Gastroesophageal sphincter (tissue), 4 donors: ENCODE measurements around the gene OXNAD1. TPM values are rescaled to one million over a fixed set of nuclear protein-coding genes. Genes with fewer than 3 reads are reported as not detected.
"Not testable (repeated sequence)": the region's sequence is repeated elsewhere in the genome, so short reads cannot be mapped to it uniquely, and the experiment has no call there.

Experiments
- ATAC-seq: fragments of 150-250 bp; one replicate; pipeline ENCODE4 v1.9.1; 2016; ENCODE audit warnings: mild to moderate bottlenecking, moderate library complexity
- H3K27ac ChIP-seq, 4 donors: fragments of 200-600 bp; sonication (generic) in 3 of 4; 1 replicate in 3 of 4; 2 replicates in 1 of 4; pipeline ENCODE4 v1.5.1; 2016 to 2019
- H3K27me3 ChIP-seq: fragments of 200-600 bp; sonication (generic); one replicate; pipeline ENCODE4 v1.5.1; 2019
- H3K36me3 ChIP-seq, 2 donors: fragments of 200-600 bp; sonication (generic); one replicate each; pipeline ENCODE4 v1.5.1; 2019; ENCODE audit warnings: control low read depth in 1 of 2
- H3K4me1 ChIP-seq, 3 donors: fragments of 200-600 bp; sonication (generic); 1 replicate in 2 of 3; 2 replicates in 1 of 3; pipeline ENCODE4 v1.5.1; 2016 to 2019; ENCODE audit warnings: control low read depth in 2 of 3
- H3K4me3 ChIP-seq, 2 donors: fragments of 200-600 bp; sonication (generic); one replicate each; pipeline ENCODE4 v1.5.1; 2019; ENCODE audit warnings: mild to moderate bottlenecking in 1 of 2, moderate library complexity in 1 of 2
- H3K9me3 ChIP-seq, 3 donors: fragments of 200-600 bp; sonication (generic); one replicate each; pipeline ENCODE4 v1.5.1; 2017 to 2019; ENCODE audit warnings: control low read depth in 2 of 3
- CTCF ChIP-seq, 4 experiments: fragments of 200-600 bp in 2 of 4; fragments of 450-650 bp in 2 of 4; sonication (generic) in 1 of 4; IDR thresholded peaks; one replicate each; pipeline ENCODE4 v1.5.1; 2017 to 2019; ENCODE audit warnings: antibody characterized with exemption in 4 of 4, mild to moderate bottlenecking in 2 of 4, moderate library complexity in 2 of 4
- EP300 ChIP-seq: sonication (generic); formaldehyde crosslinking; IDR thresholded peaks from one replicate; pipeline ENCODE4 v1.6.1; 2017; ENCODE audit warnings: antibody characterized with exemption, mild to moderate bottlenecking
- POLR2A ChIP-seq, 2 donors: fragments of 450-650 bp; IDR thresholded peaks; one replicate each; pipeline ENCODE4 v1.6.1; 2017; ENCODE audit warnings: antibody characterized with exemption in 2 of 2, mild to moderate bottlenecking in 2 of 2, moderate library complexity in 1 of 2
- POLR2AphosphoS5 ChIP-seq: sonication (generic); formaldehyde crosslinking; IDR thresholded peaks from one replicate; pipeline ENCODE4 v1.6.1; 2017; ENCODE audit warnings: antibody characterized with exemption
- WGBS, 2 donors: methylation state at CpG; one replicate each; pipeline ENCODE4 v1.1.5; 2018; ENCODE audit warnings: low coverage in 1 of 2; 5-methylcytosine and 5-hydroxymethylcytosine counted together
- total RNA-seq, 4 donors: library from RNA; depleted of rRNA; stranded (reverse); fragments of >200 nt; gene quantifications; one replicate each; pipeline ENCODE4 v1.1.0, GENCODE V29; 2016

OXNAD1 gene
- total RNA-seq, 4 donors from 2014 or later: 10.2 to 13.2 (median 12.4) TPM

GRCh38 chr3:16309558-16309957 lies 44.5 kb downstream of the OXNAD1 start:
- peaks cover 0 to 28% (median 5%) of the 10 kb centered on the region in 3 donors for H3K4me1 ChIP-seq
- no peaks in the 10 kb centered on the region for H3K27me3 ChIP-seq
- peak overlapping the region in 2 of 4 donors; percentile 71 to 77 for H3K27ac ChIP-seq
- H3K36me3 ChIP-seq: peaks cover 0 to 17% of the 10 kb centered on the region in 2 donors
- no peak for ATAC-seq
- H3K4me3 ChIP-seq: no peak overlapping the region
- TF ChIP-seq POLR2A (IDR thresholded peaks at IDR 0.05) (no peak), POLR2AphosphoS5 (no peak), CTCF (IDR thresholded peaks at IDR 0.05) (no peak), EP300 (no peak)
- H3K9me3 ChIP-seq: no peaks in the 10 kb centered on the region
- WGBS, 2 donors: 92 to 100% methylated on average over 2 of the region's 2 CpGs

- not testable (repeated sequence) for H3K27me3 ChIP-seq, H3K4me3 ChIP-seq, H3K9me3 ChIP-seq, ATAC-seq
- 97% methylated on average over 6 of the region's 7 CpGs; no CpG with 5 or more reads in 1 of the 2 donors for WGBS, 2 donors
- Histone ChIP-seq H3K27ac (peak overlapping the region in 2 of 4 donors; percentile 71 to 77), H3K36me3 (peaks cover 0 to 25% of the 10 kb centered on the region in 2 donors), H3K4me1 (peaks cover 0 to 31% (median 5%) of the 10 kb centered on the region in 3 donors)
Observed at GRCh38 chr3:16310486-16310885, 45.5 kb downstream of the OXNAD1 start.

GRCh38 chr3:16311960-16312451 lies 47.0 kb downstream of the OXNAD1 start:
- peak; percentile 86 for ATAC-seq
- H3K27me3 ChIP-seq: no peaks in the 10 kb centered on the region
- H3K36me3 ChIP-seq: peaks cover 0 to 40% of the 10 kb centered on the region in 2 donors
- H3K4me1 ChIP-seq: peaks cover 4 to 46% (median 5%) of the 10 kb centered on the region in 3 donors
- no peak for TF ChIP-seq CTCF (IDR thresholded peaks at IDR 0.05)
- TF ChIP-seq POLR2AphosphoS5: no peak
- TF ChIP-seq POLR2A (IDR thresholded peaks at IDR 0.05): no peak
- TF ChIP-seq EP300: no peak
- H3K4me3 ChIP-seq: no peak overlapping the region
- 15 to 26% methylated on average over 3 to 4 of the region's 6 CpGs for WGBS, 2 donors
- H3K9me3 ChIP-seq: no peaks in the 10 kb centered on the region
- H3K27ac ChIP-seq: peak overlapping the region in 3 of 4 donors; percentile 46 to 77 (median 77)

- no peak for TF ChIP-seq EP300
- TF ChIP-seq CTCF (IDR thresholded peaks at IDR 0.05): no peak
- TF ChIP-seq POLR2AphosphoS5: no peak
- TF ChIP-seq POLR2A (IDR thresholded peaks at IDR 0.05): no peak
- Histone ChIP-seq H3K4me1 (peaks cover 4 to 60% (median 5%) of the 10 kb centered on the region in 3 donors), H3K36me3 (peaks cover 0 to 52% of the 10 kb centered on the region in 2 donors), H3K27ac (peak overlapping the region in 3 of 4 donors; percentile 43 to 77 (median 76)), H3K27me3 (no peaks in the 10 kb centered on the region), H3K9me3 (no peaks in the 10 kb centered on the region), H3K4me3 (no peak overlapping the region)
- WGBS, 2 donors: 57 to 80% methylated on average over 1 to 4 of the region's 5 CpGs
- ATAC-seq: no peak
Observed at GRCh38 chr3:16313886-16314645, 49.1 kb downstream of the OXNAD1 start.

GRCh38 chr3:16315623-16316022 lies 50.6 kb downstream of the OXNAD1 start:
- Histone ChIP-seq H3K4me1 (peaks cover 4 to 56% (median 5%) of the 10 kb centered on the region in 3 donors), H3K27ac (peak overlapping the region in 3 of 4 donors; percentile 43 to 77 (median 76))
- no peak for ATAC-seq

More at GRCh38 chr3:16315623-16316022, 50.6 kb downstream of the OXNAD1 start:
- peaks cover 0 to 68% of the 10 kb centered on the region in 2 donors for H3K36me3 ChIP-seq
- no peaks in the 10 kb centered on the region for H3K27me3 ChIP-seq
- no peaks in the 10 kb centered on the region for H3K9me3 ChIP-seq
- WGBS, 2 donors: 55 to 71% methylated on average over 4 to 7 of the region's 7 CpGs
- no peak overlapping the region for H3K4me3 ChIP-seq
- TF ChIP-seq POLR2AphosphoS5 (no peak), CTCF (IDR thresholded peaks at IDR 0.05) (no peak), POLR2A (IDR thresholded peaks at IDR 0.05) (no peak), EP300 (no peak)
